T47D (cell line): ENCODE data around the gene TFR2.
A peak's percentile ranks its signal among the peaks of the same experiment; 100 is the strongest.

Experiments used
- DNase-seq, 2 experiments: peaks; one replicate each; pipeline versions ENCODE4 v3.0.0 to v3.0.0-alpha.2; 2011 to 2012; ENCODE audit warnings: low read depth in 1 of 2, low spot score in 1 of 2
- JUND ChIP-seq: IDR thresholded peaks from 2 replicates; pipeline ENCODE4 v1.6.1; 2012; ENCODE audit warnings: low read depth
- in situ Hi-C: cut with HindIII; loops from 2 replicates; pipeline ENCODE4 v1.10.0; 2016; ENCODE audit warnings: low sequenced_read_pairs, low pct_unique_long_range_greater_than_20kb

TFR2 gene

DNA sequence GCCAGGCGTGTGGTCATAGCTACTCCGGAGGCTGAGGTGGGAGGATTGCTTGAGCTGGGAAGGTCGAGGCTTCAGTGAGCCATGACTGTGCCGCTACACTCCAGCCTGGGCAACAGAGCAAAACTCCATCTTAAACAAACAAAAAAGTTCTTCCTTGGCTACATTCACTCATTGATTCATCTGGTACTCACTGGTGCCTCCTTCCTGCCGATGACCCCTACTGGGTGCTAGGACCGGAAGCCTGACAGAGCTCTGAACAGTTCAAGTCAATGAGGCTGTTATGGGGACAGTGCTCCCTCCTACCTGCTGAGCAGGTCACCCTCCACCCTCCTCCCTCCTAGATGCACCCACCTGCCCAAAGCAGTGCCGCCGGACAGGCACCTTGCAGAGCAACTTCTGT, 34.2 kb downstream of the TFR2 start:
- DNase-seq: no peak
- no peak for TF ChIP-seq JUND
- in situ Hi-C loops: no loop called here

DNA sequence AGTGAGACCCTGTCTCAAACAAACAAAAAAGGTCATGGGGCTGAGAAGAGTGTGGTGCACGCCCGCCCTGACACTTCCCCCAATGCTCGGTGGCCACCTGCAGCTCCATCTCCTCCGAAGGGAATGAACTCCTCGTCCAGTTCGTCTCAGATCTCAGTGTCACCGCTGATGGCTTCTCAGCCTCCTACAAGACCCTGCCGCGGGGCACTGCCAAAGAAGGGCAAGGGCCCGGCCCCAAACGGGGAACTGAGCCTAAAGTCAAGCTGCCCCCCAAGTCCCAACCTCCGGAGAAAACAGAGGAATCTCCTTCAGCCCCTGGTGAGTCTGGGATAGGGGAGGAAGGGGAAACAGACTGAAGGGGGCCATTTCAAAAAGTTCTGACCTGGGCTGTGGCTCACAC, 35.0 kb downstream of the TFR2 start:
- in situ Hi-C loops: no loop called here
- TF ChIP-seq JUND: no peak
- no peak for DNase-seq

DNA sequence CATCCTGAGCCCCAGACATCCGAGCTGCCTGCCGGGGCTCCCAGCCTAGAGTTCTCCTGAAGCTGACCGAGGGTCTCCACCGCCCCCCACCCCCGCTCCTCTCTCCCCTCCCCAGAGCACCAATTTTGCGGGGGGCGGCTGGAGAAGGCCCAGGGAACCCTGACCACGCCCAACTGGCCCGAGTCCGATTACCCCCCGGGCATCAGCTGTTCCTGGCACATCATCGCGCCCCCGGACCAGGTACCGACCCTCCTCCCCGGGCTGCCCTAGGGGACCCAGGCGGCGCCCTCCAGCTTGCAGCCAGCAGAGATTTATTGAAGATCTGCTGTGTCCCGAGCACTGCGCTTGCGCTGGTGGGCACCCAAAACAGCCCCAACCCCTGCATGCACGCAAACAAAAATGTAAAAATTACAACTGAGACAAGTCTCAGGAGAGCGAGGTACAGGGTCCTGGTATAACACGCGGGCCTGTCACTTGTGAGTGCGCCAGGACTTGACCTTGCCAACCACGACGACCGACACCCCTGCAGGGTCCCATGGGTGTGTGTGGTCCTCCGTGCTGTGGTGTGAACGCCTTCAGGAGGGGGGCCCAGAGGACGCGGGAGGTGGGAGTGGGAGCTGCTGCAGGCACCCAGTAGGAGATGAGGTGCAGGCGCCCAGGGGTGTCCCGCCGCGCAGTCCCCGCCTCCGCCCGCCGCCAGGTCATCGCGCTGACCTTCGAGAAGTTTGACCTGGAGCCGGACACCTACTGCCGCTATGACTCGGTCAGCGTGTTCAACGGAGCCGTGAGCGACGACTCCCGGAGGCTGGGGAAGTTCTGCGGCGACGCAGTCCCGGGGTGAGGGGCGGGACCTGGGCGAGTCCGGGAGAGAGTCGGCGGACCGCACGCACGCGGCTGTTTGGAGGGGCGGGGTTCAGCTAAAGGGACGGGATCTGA, 36.1 kb downstream of the TFR2 start:
- in situ Hi-C loops: no loop called here

DNA sequence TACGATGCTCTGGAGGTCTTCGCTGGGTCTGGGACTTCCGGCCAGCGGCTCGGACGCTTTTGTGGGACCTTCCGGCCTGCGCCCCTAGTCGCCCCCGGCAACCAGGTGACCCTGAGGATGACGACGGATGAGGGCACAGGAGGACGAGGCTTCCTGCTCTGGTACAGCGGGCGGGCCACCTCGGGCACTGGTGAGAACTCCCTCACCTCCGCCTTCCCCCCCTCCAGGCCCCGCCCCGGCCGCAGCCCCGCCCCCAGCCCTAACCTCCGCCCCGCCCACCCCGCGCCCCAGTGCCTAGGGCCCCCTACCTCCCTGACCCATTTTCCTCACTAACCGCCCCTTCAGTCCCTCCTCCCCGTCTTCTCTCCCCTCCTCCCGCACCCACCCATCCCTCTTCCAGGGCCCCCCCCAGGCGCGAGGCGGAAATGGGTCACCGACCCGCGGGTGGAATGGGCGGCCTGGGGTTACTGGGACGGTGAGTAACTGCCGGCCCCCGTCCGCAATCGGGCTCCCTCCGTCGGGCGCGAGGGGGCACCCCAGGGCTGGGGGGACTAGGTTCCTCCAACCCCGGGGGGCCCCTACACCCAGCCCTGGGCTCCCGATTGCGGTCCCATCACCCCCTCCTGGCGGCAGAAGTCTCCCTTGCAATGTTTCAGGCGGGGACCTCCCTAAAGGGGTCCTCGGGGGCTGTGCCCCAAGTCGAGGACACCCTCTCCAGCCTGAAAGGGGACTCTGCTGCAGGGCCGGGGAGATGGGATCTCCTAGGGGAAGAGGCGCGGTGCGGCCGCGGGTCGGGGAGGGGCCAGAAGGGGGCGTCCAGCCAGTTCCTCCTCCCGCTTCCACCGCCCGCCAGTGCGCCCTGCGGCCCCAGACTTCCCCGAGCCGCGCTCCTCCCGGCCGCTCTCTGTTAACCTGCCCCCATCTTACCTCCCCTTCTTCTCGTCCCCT, 37.0 kb downstream of the TFR2 start:
- in situ Hi-C loops: no loop called here
- no peak for TF ChIP-seq JUND
- peak; percentile 54 to 79 for DNase-seq

More for the DNA sequence above, 36.1 kb downstream of the TFR2 start:
- DNase-seq: no peak
- no peak for TF ChIP-seq JUND

DNA sequence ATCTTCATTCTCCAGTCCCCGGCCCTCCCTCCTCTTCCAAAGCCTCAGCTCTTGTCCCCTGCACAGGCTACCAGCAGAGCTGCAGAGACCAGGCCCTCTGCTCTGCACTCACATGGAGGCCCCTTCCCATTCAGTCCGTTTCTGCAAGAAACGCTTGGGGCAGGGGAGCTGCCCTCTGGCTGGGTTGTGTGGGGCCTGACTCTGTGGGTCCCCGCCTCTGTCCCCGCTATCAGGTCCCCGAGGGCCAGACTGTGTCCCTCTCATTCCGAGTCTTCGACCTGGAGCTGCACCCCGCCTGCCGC, 37.7 kb downstream of the TFR2 start:
- no peak for DNase-seq
- TF ChIP-seq JUND: no peak
- in situ Hi-C loops: no loop called here

DNA sequence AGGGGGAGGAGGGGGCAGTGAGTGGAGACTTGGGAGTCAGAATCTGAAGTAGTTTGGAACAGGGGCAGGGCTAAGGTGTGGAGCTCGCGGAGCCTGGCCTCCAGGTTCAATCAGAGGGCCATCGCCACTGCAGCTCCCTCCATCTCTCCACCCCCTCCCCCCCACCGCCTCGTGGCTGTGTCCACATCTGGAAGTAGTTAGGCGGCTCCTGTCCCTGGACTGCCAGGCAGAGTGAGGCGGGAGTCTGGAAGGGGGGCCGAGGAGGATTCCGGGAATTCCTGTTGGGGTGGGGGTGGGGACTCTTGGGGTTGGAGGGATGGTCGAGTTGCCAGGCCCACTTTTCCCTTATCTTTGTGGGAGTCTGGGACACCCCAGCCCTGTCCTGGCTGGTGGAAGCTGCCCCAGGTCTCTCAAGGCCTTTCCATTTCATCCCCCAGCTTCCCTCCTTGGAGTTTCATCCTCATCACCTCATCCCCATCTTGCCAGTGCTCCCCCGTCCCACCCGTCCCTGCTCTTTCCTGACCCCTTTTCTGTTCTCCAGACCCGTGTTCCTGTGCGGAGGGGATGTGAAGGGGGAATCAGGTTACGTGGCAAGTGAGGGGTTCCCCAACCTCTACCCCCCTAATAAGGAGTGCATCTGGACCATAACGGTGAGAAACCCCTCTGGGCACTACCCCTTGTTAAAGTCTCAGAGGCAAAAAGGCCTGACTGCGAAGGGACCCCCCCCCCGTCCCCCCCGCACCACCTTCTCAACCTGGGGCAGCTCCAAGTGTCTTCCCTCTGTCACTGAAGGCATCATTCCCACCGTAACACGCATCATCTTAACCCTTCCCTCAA, 38.2 kb downstream of the TFR2 start:
- no peak for DNase-seq
- no peak for TF ChIP-seq JUND
- in situ Hi-C loops: no loop called here

DNA sequence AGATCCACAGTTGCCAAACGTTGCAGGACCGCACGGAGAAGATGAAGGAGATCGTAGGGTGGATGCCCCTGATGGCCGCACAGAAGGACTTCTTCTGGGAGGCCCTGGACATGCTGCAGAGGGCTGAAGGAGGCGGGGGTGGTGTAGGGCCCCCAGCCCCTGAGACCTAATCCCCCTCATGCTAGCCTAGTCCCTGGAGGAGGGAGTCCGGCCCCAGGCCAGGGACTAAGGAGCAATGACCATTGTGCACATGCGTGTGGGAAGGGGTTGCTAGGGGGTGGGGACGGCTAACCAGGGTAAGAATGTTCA, 40.7 kb downstream of the TFR2 start:
- in situ Hi-C loops: no loop called here
- no peak for DNase-seq
- TF ChIP-seq JUND: no peak

DNA sequence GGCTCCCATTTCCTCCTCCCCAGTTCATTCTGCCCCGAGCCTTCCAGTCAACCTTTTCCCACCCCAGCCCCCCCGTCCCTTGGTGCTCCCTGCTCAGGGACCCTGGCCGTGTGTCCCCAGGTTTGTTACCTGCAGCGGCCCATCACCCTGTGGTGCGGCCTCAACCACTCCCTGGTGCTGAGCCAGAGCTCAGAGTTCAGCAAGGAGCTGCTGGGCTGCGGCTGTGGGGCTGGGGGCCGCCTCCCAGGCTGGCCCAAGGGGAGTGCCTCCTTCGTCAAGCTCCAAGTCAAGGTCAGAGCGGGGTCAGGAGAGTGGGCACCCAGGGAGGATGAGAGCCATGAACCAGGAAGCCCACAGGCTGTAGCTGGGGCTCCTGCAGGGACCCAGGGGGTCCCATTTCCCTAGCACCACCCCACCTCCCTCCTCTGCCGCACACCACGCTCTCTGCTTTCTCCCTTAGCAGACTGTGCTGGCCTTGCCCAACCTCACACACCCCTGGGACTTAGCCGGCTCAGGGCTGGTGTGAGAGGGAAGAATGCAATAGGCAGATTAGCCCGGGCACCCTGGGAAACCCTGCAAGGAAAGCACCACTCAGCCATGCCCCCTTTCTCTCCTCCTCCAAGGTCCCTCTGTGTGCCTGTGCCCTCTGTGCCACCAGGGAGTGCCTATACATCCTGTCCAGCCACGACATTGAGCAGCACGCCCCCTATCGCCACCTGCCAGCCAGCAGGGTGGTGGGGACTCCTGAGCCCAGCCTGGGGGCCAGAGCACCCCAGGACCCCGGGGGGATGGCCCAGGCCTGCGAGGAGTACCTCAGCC, 41.2 kb downstream of the TFR2 start:
- DNase-seq: no peak
- in situ Hi-C loops: no loop called here
- TF ChIP-seq JUND: no peak

DNA sequence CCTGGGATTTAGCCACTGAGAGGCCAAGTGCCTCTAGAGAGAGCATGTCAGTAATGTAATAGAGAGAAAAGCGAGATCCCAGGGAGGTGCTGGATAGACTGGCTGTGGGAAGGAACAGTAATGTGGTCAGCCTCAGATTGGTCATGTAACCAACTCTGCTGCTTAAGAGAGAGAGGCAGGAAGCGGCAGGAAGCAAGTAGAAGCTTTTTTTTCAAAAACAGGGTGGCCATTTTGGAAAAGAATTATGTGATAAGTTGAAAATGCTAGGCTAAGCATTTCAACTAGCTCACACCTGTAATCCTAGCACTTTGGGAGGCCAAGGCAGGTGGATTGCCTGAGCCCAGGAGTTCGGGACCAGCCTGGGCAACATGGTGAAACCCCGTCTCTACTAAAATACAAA, 42.9 kb downstream of the TFR2 start:
- no peak for TF ChIP-seq JUND
- no peak for DNase-seq
- in situ Hi-C loops: no loop called here

DNA sequence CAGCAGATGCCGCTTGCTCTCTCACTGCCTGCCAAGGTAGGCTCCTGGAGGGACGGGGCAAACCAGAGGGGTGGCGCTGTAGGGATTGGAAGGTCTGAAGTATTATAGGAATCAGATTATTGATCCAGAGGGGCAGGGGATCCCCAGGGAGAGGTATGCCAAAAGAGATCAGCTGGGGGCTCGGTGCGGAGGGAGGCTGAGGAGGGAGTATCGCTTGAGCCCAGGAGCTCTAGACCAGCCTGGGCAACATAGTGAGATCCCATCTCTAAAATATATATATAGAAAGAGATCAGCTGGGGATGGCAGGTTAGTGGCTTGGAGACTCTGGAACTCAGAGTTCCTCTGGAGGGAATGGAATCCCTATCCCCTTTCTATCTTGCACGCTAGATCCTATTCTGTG, 46.2 kb downstream of the TFR2 start:
- in situ Hi-C loops: no loop called here
- no peak for TF ChIP-seq JUND
- no peak for DNase-seq

DNA sequence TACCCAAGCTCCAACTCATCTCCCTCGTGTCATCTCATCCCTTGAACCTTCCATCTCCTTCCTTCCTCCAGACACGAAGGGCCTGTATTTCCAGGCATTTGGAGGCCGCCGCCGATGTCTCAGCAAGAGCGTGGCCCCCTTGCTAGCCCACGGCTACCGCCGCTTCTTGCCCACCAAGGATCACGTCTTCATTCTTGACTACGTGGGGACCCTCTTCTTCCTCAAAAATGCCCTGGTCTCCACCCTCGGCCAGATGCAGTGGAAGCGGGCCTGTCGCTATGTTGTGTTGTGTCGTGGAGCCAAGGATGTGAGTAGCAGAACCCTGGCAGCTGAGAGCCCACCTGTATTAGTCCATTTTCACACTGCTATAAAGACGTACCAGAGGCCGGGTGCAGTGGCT, 49.8 kb downstream of the TFR2 start:
- in situ Hi-C loops: no loop called here
- no peak for TF ChIP-seq JUND
- DNase-seq: no peak
